Inflammatory macrophage (primary cell): Measurements from ENCODE around the gene AAR2.

Experiments
- DNase-seq, 2 donors: peaks; one replicate each; pipeline ENCODE4 v3.0.0-alpha.2; 2020 to 2022

Gene AAR2

GRCh38 chr20:36281785-36282380 lies 45.6 kb downstream of the AAR2 start:
- DNase-seq, result no peak

- DNase-seq, result no peak
Measured at GRCh38 chr20:36284751-36285150, 48.5 kb downstream of the AAR2 start.

GRCh38 chr20:36285746-36286447 lies 49.6 kb downstream of the AAR2 start:
- DNase-seq, result no peak

- DNase-seq, result no peak
Measured at GRCh38 chr20:36297656-36298055, 61.4 kb downstream of the AAR2 start.

GRCh38 chr20:36298061-36298460 lies 61.8 kb downstream of the AAR2 start:
- DNase-seq, result no peak

- no peak for DNase-seq
Measured at GRCh38 chr20:36298795-36299339, 62.6 kb downstream of the AAR2 start.

GRCh38 chr20:36299459-36299858 lies 63.2 kb downstream of the AAR2 start:
- no peak for DNase-seq

GRCh38 chr20:36301359-36302119 lies 65.3 kb downstream of the AAR2 start:
- DNase-seq, result no peak

GRCh38 chr20:36303020-36303595 lies 66.8 kb downstream of the AAR2 start:
- DNase-seq, result peak; percentile 40 to 47

- no peak for DNase-seq
Measured at GRCh38 chr20:36303831-36304230, 67.6 kb downstream of the AAR2 start.

- DNase-seq, result no peak
Measured at GRCh38 chr20:36304786-36305495, 68.7 kb downstream of the AAR2 start.

- no peak for DNase-seq
Measured at GRCh38 chr20:36305602-36306551, 69.6 kb downstream of the AAR2 start, which contains the start of gene DLGAP4. Gene DLGAP4 (plus strand): TSS chr20:36306339. CDS start chr20:36431718, 125,379 bp downstream.
